AG20443 (cell line): ENCODE results near the gene GPN1.
"Not testable (repeated sequence)": the region's sequence is repeated elsewhere in the genome, so short reads cannot be mapped to it uniquely, and the experiment has no call there.

Experiments used
- DNase-seq: peaks from one replicate; pipeline ENCODE4 v3.0.0; 2012; ENCODE audit warnings: low spot score, mixed read lengths

Gene GPN1

DNA sequence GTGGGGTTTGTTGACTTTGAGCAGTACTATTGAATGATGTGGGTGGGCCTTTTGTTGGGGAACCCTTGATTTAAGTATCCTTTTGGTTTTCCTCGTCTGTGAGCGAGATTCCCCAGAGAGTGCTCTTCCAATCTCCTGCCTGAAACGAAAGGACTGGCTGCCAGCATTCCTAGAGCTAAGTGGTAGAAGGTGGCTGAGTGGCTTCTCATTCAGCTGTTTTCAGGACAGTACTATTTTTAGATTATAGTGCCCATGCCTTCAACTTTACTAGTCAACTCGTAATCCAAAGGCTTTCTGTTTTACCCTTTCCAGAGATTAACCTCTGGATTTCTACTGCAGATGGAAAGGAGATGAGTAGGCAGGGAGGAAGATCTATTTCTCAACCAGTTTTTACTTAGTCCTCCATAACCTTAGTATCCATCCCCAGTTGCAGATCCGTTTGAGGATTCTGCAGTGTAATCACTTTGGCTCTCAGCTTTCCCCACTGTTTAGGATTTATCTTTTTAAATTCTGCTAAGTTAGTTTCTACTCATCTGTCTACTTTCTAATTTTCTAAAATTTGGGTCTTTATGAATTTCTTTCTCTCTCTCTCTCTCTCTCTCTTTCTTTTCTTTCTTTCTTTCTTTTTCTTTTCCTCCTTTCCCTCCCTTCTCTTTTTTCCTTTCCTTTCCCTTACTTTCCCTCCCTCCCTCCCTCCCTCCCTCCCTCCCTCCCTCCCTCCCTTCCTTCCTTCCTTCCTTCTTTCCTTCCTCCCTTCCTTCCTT is 44.1 kb downstream of the GPN1 start:
- no peak for DNase-seq

DNA sequence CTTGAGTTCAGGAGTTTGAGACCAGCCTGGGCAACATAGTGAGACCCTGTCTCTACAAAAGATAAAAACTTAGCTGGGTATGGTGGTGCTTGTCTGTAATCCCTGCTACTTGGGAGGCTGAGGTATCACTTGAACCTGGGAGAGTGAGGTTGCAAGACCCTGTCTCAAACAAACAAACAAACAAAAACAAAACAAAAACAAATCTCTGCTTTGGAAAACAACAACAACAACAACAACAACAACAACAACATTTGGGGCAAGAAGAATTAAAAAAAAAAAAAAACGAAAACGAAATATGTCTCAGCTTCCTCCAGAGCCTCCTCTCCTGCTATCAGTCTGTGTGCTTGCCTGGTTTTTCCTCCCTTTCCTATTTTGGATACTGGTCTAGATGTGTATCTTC is 51.7 kb downstream of the GPN1 start:
- DNase-seq: no peak

GRCh38 chr2:27681841-27682240 is 53.0 kb downstream of the GPN1 start:
- DNase-seq: peak; percentile 43

DNA sequence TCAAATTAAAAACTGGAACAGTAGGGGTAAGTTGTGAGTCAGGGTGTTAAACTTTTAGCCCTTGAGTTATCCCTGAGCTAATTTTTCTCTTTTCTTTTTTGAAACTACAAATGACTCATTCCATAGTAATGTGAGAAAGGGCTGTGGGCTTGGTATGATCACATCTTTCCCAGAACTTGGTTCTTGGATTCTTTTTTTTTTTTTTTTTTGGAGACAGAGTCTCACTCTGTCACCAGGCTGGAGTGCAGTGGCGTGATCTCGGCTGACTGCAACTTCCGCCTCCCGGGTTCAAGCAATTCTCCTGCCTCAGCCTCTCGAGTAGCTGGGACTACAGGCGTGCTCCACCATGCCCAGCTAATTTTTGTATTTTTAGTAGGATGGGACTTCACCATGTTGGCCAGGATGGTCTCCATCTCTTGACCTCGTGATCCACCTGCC is 53.5 kb downstream of the GPN1 start:
- peak; percentile 88 for DNase-seq

- peak; percentile 68 for DNase-seq
Observed at GRCh38 chr2:27683390-27684071, 54.7 kb downstream of the GPN1 start.

DNA sequence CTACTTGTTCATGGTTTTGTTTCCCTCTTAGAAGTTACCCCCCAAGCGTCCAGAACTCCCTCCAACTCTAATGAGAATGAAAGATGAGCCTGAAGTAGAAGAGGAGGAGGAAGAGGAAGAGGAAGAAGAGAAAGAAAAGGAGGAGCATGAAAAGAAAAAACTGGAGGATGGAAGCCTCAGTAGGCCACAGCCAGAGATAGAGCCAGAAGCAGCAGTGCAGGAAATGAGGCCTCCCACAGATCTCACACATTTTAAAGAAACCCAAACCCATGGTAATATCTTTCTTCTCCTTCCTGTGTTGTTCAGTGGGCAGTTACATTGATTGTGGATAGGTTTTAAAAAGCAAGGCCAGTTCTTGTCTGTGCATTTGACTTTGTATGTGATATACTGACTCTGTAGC is 56.2 kb downstream of the GPN1 start:
- not testable (repeated sequence) for DNase-seq

GRCh38 chr2:27685577-27685976 is 56.7 kb downstream of the GPN1 start:
- no peak for DNase-seq

- no peak for DNase-seq
Observed at GRCh38 chr2:27687232-27687631, 58.4 kb downstream of the GPN1 start.

GRCh38 chr2:27689424-27689823 is 60.6 kb downstream of the GPN1 start:
- no peak for DNase-seq

GRCh38 chr2:27690052-27690451 is 61.2 kb downstream of the GPN1 start:
- DNase-seq: no peak

DNA sequence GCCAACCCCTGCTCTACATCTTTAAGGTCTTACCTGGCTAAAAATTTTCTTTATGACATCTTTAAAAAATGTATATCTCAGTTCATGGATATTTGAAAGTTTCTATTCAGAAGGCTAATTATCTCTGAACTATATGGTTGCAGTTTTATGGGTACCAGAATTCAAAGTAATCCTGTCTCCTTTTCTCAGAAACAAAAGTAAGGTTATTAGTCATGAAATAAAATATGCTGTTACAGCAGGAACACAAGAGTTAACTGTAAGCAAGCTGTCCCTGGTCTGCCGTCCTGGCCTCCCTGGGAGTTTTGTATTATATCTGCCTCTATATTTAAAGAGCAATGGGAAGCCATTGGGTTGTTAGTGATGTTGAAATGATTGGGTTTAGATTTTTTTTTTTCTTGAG is 68.8 kb downstream of the GPN1 start:
- no peak for DNase-seq
